ENCODE results near the gene CRYGN.

The CRYGN gene

GRCh38 chr7:151405056-151405455 lies 34.9 kb downstream of the CRYGN start:
- TF ChIP-seq SPI1 (IDR thresholded peaks at IDR 0.05; ENCODE audit: low read depth, low read length) (no peak), POLR2A (IDR thresholded peaks at IDR 0.05; ENCODE audit: low read depth, low read length) (no peak), POLR2AphosphoS5 (IDR thresholded peaks at IDR 0.05; ENCODE audit: low read depth, low read length) (no peak), TAF1 (IDR thresholded peaks at IDR 0.05; ENCODE audit: low read depth, low read length) (no peak), POU2F2 (IDR thresholded peaks at IDR 0.05; ENCODE audit: low read depth, low read length) (no peak), PAX5 (IDR thresholded peaks at IDR 0.05; ENCODE audit: insufficient read depth, low read length, severe bottlenecking) (no peak)
- FAIRE-seq (no peak), DNase-seq (ENCODE audit: insufficient read length, low spot score) (no peak)

DNA sequence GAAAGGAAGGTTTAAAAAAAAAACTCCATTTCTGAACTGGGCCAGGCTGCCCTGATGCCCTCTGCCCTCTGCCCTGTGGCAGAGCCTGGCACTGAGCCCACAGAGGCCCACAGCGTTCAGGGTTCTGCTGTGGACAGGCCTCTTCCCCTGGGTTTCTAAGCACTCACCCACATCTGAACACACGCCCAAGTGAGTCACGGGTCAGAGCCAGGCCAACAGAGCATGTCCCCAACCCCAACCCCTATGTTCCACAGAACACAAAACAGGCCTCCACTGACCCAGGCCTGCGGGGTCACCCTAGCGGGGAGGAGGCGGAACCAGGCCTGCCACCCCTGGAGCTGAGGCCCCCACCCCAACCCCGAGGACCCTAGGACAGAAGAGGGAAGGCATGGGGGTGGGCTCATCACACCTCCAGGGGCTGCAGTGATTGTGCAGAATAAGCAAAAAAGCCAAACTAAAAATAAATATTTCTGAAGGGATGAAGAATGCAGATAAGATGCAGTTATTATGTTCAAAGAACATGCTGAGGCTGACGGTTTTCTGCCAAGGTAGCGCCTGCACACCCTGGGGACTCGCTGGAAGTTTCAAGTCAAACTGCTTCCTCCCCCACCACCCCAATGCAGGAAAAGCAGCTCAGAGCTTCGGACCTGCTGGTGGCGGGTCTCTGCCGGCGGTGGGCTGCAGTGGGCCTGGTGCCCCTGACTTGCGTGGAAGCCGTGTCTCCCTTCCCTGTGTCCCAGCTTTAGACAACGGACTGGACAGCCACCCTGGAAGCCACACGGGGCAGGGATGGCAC lies 35.5 kb downstream of the CRYGN start:
- FAIRE-seq (no peak), DNase-seq (ENCODE audit: insufficient read length, low spot score) (peak; percentile 13)
- TF ChIP-seq POLR2A (IDR thresholded peaks at IDR 0.05; ENCODE audit: low read depth, low read length) (no peak), SPI1 (IDR thresholded peaks at IDR 0.05; ENCODE audit: low read depth, low read length) (no peak)

- TF ChIP-seq POLR2A (IDR thresholded peaks at IDR 0.05; ENCODE audit: low read depth, low read length) (no peak), TAF1 (IDR thresholded peaks at IDR 0.05; ENCODE audit: low read depth, low read length) (no peak), SPI1 (IDR thresholded peaks at IDR 0.05; ENCODE audit: low read depth, low read length) (no peak), POLR2AphosphoS5 (IDR thresholded peaks at IDR 0.05; ENCODE audit: low read depth, low read length) (no peak), PAX5 (IDR thresholded peaks at IDR 0.05; ENCODE audit: insufficient read depth, low read length, severe bottlenecking) (no peak), POU2F2 (IDR thresholded peaks at IDR 0.05; ENCODE audit: low read depth, low read length) (no peak)
- FAIRE-seq (no peak), DNase-seq (ENCODE audit: insufficient read length, low spot score) (no peak)
Observed at GRCh38 chr7:151403764-151404163, 36.2 kb downstream of the CRYGN start.

DNA sequence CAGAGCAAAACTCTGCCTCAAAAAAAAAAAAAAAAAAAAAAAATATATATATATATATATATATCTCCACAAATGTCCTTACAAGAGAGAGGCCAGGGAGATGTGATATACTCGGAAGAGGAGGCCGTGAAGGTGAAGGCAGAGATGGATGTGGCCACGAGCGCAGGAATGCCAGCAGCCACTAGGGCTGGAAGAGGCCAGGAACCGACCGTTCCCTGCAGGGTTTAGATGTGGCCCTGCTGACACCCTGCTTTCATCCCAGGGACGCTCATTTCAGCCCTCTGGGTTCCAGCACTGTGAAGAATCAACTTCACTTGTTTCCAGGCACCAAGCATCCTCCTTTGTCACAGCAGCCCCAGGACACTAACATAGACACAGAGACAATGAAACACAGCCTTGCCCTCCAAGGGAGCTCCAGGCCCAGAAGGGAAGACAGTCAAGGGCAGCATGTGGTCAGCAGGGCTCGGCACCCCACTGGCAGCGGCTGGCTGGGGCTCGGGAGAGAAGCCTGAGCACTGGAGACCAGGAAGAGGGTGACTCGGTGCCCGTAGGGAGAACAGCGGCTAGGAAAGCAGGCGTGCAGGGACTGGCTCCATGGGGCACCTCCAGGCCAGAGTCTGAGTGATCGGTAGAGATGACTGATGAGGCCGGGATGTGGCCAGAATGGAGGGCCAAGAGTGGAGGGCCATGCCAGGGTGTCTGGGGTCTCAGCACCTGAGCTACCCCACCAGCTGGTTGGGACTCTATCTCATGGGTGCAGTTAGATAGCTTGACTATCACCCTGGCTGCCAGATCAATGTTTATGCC lies 37.7 kb downstream of the CRYGN start:
- no peak for FAIRE-seq

DNA sequence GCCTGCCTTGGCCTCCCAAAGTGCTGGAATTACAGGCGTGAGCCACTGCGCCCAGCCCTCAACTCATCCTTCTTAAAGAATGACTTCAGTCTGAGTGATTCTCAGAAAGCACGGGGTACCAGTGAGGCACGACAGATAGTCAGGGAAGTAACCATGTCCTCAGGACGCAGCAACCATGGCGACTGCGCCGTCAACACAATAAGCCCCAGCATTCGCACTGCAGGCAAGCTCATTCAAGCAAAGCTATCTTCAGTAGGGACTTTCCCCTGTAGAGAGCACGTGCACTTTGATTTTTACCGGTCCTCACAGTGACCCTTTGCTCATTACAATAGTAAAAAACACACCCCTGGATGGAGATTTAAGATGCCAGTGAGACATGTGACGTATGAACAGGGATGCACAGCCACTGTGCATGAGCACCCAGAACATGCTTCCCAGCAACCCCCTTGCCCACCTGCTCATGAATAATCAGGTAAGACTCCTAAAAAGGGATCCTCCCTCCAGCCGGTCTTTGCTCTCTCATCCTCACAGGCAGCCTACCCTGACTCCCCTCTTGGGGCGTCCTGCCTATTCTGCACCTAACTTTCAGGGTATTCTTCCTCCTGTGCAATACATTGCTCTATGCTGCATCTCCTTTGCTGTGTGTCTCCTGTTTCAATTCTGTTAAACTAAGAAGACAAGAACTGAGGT lies 39.2 kb downstream of the CRYGN start:
- no peak for TF ChIP-seq POLR2AphosphoS5 (IDR thresholded peaks at IDR 0.05; ENCODE audit: low read depth, low read length)
- peak; percentile 58 for TF ChIP-seq PAX5 (IDR thresholded peaks at IDR 0.05; ENCODE audit: insufficient read depth, low read length, severe bottlenecking)
- no peak for TF ChIP-seq SPI1 (IDR thresholded peaks at IDR 0.05; ENCODE audit: low read depth, low read length)
- TF ChIP-seq POU2F2 (IDR thresholded peaks at IDR 0.05; ENCODE audit: low read depth, low read length) = no peak
- no peak for TF ChIP-seq POLR2A (IDR thresholded peaks at IDR 0.05; ENCODE audit: low read depth, low read length)
- TF ChIP-seq TAF1 (IDR thresholded peaks at IDR 0.05; ENCODE audit: low read depth, low read length) = no peak
- peak; percentile 48 for FAIRE-seq
- DNase-seq (ENCODE audit: insufficient read length, low spot score) = peak; percentile 74

More for the DNA sequence above, 37.7 kb downstream of the CRYGN start:
- TF ChIP-seq SPI1 (IDR thresholded peaks at IDR 0.05; ENCODE audit: low read depth, low read length) (no peak), POLR2AphosphoS5 (IDR thresholded peaks at IDR 0.05; ENCODE audit: low read depth, low read length) (no peak), POLR2A (IDR thresholded peaks at IDR 0.05; ENCODE audit: low read depth, low read length) (no peak), POU2F2 (IDR thresholded peaks at IDR 0.05; ENCODE audit: low read depth, low read length) (no peak), TAF1 (IDR thresholded peaks at IDR 0.05; ENCODE audit: low read depth, low read length) (no peak), PAX5 (IDR thresholded peaks at IDR 0.05; ENCODE audit: insufficient read depth, low read length, severe bottlenecking) (no peak)
- peak; percentile 19 for DNase-seq (ENCODE audit: insufficient read length, low spot score)

DNA sequence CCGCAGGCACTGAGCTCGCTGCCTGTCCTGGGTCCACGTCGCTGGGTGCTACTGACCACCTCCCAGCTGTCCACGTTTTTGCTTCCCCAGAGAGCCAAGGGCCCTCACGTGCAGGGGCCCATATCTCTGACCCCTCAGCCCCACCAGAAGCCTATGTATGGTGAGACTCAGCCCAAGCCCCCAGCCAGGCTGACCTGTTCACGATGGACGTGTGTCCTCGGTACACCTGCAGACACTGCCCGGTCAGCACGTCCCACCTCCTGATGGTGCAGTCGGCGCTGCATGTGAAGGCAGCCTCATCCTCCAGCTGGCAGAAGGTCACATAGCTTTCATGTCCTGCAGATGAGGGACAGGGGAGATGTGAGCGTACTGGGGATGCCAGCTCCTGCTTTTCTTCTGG lies 40.0 kb downstream of the CRYGN start:
- TF ChIP-seq PAX5 (IDR thresholded peaks at IDR 0.05; ENCODE audit: insufficient read depth, low read length, severe bottlenecking) (no peak), POLR2AphosphoS5 (IDR thresholded peaks at IDR 0.05; ENCODE audit: low read depth, low read length) (no peak), SPI1 (IDR thresholded peaks at IDR 0.05; ENCODE audit: low read depth, low read length) (no peak), TAF1 (IDR thresholded peaks at IDR 0.05; ENCODE audit: low read depth, low read length) (no peak), POU2F2 (IDR thresholded peaks at IDR 0.05; ENCODE audit: low read depth, low read length) (no peak), POLR2A (IDR thresholded peaks at IDR 0.05; ENCODE audit: low read depth, low read length) (no peak)
- DNase-seq (ENCODE audit: insufficient read length, low spot score) = peak; percentile 9
- no peak for FAIRE-seq

- no peak for FAIRE-seq
- DNase-seq (ENCODE audit: insufficient read length, low spot score) = no peak
Observed at GRCh38 chr7:151399305-151399601, 40.7 kb downstream of the CRYGN start.

DNA sequence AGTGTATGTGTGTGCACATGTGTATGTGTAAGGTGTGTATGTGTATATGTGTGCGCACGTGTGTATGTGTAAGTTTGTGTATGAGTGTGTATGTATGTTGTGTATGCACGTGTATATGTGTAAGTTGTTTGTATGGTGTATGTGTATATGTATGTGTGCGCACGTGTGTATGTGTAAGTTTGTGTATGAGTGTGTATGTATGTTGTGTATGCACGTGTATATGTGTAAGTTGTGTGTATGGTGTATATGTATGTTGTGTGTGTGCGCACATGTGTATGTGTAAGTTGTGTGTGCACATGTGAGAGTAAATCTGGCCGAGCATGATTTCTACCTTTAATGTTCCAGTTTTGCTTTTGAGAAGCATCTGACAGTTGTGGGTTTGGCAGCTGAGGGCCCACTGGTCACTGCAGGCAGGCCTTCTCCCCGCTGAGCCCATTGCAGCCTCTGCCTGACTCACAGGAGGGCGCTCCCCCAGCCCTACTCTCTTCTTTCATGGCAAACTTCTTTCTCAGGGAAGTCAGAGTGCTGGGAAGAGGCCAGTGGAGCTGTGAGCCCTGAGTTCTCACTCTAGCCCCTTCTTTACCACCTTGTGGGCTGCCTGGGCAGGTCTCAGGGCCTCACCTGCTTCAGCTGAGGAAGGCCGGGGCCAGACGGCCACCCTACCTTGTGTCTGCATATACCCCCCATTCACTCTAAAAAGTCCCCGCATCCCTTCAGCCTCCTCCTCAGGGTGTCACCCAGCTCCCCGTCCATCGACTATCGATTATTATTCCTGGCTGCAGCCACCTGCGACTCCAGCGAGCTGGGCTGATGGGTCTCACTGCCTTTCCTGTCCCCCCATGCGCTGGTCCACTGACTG lies 41.3 kb downstream of the CRYGN start:
- peak; percentile 72 for FAIRE-seq
- no peak for DNase-seq (ENCODE audit: insufficient read length, low spot score)
- TF ChIP-seq SPI1 (IDR thresholded peaks at IDR 0.05; ENCODE audit: low read depth, low read length) = no peak
- TF ChIP-seq POU2F2 (IDR thresholded peaks at IDR 0.05; ENCODE audit: low read depth, low read length) = no peak
- TF ChIP-seq POLR2AphosphoS5 (IDR thresholded peaks at IDR 0.05; ENCODE audit: low read depth, low read length) = no peak
- no peak for TF ChIP-seq PAX5 (IDR thresholded peaks at IDR 0.05; ENCODE audit: insufficient read depth, low read length, severe bottlenecking)
- no peak for TF ChIP-seq POLR2A (IDR thresholded peaks at IDR 0.05; ENCODE audit: low read depth, low read length)
- TF ChIP-seq TAF1 (IDR thresholded peaks at IDR 0.05; ENCODE audit: low read depth, low read length) = no peak

More at GRCh38 chr7:151399305-151399601, 40.7 kb downstream of the CRYGN start:
- no peak for TF ChIP-seq POLR2A (IDR thresholded peaks at IDR 0.05; ENCODE audit: low read depth, low read length)
- no peak for TF ChIP-seq POLR2AphosphoS5 (IDR thresholded peaks at IDR 0.05; ENCODE audit: low read depth, low read length)
- no peak for TF ChIP-seq POU2F2 (IDR thresholded peaks at IDR 0.05; ENCODE audit: low read depth, low read length)
- no peak for TF ChIP-seq TAF1 (IDR thresholded peaks at IDR 0.05; ENCODE audit: low read depth, low read length)
- TF ChIP-seq SPI1 (IDR thresholded peaks at IDR 0.05; ENCODE audit: low read depth, low read length) = no peak
